Central memory CD4-positive, alpha-beta T cell (primary cell): ENCODE data around the gene GALNT9.

Experiments
- DNase-seq: peaks from one replicate; pipeline ENCODE4 v3.0.0; 2022

Gene GALNT9

DNA sequence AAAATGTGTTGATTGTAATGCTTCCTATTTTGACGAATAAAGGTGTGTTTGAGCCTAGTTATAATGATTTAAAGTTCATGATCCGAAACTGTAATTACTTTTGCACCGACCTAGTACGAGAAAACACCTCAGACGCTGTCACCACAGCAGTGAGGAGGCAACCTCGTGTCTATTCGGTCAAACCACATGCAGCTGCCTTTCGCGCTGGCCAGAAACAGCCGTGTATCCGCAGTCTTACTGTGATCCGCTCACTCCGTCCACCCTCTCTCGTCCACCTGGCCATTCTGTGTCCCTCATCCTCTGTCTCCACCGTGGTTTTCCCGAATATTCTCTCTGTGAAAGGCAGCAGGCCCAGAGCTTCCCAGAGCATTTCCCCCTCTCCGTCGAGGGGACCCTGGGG lies 118.1 kb downstream of the GALNT9 start:
- DNase-seq, result no peak

DNA sequence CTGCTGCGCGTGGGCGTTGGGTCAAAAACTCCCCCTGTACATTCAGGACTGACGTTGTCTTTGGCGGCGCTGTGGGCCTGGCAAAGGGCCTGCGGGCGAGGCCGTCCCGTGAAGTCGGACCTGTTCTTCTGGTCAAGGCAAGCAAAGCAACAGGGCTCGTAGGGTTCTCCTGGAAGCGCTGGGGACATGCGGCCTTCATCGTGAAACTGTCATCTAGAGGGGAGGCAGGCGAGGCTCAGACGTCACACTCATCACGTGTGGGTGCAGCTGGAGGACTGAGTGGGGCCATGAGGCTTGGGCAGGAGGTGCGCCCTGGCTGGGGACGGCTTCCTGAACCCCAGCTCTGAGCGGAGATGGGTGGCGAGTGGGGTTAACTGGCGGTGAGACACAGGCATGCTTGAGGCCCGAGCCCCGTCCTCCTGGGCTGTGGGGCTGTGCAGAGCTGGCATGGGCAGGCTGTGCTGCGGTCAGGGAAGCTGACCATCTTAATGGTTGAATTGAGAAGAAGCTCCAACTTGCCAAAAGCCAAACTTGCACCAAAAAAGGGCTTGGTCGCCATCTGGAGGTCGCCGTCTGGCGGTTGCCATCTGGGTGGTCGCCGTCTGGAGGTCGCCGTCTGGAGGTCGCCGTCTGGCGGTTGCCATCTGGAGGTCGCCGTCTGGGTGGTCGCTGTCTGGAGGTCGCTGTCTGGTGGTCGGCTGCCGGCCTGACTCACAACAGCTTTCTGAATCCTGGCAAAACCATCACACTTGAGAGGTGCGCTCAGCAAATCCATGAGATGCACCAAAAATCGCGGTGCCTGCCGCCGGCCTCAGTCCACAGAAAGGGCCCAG lies 119.0 kb downstream of the GALNT9 start:
- no peak for DNase-seq

DNA sequence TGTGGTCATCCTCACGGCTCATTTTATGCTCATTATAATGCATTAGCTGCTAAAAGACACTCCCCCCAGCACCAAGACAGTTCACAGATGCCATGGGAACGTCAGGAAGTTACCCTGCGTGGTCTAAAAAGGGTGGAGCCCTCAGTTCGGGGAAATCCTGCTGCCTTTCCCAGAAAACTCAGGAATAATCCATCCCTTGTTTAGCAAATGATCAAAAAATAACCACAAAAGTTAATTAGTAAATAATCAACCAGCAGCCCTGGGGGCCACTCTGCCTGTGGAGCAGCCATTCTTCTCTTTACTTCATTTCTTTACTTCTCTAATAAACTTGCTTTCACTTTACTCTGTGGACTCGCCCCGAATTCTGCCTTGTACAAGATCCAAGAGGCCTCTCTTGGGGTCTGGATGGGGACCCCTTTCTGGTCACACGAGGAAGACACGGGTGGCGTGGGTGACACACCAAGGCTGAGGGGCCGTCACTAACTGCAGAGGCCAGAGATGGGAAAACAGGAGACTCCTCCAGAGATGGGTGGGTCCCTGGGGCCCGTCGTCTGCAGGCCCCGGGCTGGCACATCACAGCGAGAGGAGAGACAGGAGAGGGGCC lies 119.7 kb downstream of the GALNT9 start:
- DNase-seq, result no peak

DNA sequence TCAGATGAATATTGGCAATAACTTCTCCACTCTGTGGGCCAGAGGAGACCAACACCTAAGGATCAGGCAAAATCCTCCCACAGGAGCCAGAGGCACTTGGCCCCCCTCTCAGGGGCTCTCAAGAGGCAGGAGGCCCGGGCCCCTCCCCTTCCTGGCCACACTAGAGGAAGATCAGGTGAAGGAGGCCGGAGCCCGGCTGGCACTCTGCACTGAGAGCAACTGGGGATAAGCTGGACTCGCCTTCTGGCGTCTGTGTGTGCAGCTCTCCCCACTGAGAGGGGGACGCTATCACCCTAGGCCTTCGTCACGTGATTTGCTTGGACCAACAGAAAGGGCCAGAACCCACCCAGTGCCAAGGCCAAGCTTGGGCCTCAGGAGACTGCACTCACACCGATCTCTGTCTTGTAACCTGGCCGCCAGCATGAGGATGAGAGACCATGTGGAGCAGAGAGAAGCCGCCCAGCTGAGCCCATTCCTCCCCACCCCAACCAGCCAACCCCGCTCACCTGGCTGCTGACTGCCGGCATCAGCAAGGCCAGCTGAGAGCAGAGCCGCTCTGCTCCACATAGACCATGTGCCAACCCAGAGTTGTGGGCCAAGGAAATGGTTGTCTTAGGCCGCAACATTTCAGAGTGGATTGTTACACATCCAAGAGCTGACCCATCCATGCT lies 121.1 kb downstream of the GALNT9 start:
- no peak for DNase-seq

GRCh38 chr12:132207083-132207775 lies 122.2 kb downstream of the GALNT9 start:
- no peak for DNase-seq

GRCh38 chr12:132206046-132206434 lies 123.3 kb downstream of the GALNT9 start:
- DNase-seq, result no peak

DNA sequence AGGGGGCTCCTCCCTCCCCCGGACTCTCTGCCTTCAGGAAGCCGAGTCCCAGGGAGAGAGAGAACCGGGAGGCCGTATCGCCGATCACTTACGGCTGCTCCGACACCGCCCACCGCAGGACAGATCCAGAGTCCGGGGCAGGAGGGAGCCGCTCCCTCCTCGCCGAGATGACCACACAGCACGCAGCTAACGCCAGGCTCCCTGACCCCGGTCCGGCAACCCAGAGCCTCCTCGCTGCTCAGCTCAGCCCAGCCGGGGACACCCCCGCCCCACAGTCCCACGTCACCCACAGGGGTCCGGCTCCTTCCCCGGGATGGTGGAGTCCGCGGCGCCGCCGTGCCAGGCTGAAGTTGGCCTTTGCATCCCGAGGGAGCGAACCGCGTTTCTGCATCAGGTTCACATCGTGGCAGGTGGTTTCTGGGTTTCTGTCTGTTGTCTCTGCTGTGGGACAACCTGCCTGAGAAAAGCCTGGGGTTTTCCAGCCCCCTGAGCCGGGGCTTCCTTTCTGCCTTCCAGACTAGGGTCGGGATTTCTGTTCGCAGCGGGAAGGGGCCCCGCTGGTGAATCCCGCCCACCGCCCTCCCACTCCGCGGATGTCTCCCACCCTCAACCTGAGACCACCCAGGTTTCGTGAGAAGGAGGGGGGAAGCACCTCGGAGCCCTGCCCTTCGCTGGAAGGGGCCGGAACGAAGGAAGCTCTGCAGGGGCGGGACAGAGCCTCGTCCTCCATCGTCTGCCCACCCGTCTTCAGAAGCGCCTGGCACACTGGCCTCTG lies 123.9 kb downstream of the GALNT9 start:
- no peak for DNase-seq

DNA sequence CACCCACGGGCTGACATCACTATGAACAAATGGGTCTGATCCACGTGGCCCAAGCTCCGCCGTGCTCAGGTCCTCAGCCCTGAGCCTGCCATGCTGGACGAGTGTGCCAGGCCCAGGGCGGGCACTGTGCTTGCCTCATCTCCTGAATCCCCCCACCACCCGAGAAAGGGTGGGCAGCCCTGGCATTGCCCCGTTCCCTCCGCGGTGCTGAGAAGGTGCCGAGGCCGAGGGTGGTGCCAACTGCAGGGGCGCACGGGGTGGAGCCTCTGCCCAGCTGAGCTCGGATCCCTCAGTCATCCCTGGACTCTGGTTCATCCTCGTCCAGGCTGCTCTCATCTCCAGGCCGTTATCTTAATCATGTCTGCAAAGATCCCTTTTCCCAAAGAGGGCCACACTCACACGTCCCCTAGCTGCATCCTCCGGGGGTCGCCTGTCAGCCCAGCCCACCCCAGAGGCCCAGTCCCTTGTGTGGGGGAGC lies 124.6 kb downstream of the GALNT9 start:
- no peak for DNase-seq

DNA sequence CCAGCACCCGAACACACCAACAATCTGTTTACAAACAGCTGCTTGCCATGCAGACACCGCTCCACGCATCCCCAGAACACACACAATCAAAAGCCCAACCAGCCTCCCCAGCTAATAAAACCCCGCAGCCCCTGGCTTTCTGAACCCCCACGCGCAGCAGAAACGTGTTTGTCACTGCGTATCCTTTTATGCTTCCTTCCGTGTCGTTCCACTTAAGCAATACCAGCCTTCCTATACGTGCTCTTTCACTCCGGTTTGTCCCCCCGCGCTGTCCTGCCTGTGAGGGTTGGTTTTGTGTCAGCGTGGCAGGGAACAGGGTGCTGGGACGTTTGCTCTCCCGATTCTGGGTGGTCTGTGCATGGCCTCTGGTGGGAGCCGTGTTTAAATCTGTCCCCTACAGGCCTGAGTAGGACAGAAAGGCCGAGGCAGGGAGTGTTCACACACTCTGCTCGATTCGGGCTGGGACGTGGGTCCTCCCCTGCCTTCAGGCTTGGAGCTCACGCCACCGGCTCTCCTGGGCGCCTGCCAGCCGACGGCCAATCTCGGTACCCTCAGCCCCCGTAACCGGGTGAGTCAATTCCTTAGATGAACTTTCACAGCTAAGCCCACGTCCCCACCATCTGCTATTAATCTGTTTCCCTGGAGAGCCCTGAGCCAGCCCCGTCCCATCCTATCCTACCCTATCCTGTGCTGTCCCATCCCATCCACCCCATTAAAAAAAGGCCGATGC lies 125.2 kb downstream of the GALNT9 start:
- DNase-seq, result no peak

DNA sequence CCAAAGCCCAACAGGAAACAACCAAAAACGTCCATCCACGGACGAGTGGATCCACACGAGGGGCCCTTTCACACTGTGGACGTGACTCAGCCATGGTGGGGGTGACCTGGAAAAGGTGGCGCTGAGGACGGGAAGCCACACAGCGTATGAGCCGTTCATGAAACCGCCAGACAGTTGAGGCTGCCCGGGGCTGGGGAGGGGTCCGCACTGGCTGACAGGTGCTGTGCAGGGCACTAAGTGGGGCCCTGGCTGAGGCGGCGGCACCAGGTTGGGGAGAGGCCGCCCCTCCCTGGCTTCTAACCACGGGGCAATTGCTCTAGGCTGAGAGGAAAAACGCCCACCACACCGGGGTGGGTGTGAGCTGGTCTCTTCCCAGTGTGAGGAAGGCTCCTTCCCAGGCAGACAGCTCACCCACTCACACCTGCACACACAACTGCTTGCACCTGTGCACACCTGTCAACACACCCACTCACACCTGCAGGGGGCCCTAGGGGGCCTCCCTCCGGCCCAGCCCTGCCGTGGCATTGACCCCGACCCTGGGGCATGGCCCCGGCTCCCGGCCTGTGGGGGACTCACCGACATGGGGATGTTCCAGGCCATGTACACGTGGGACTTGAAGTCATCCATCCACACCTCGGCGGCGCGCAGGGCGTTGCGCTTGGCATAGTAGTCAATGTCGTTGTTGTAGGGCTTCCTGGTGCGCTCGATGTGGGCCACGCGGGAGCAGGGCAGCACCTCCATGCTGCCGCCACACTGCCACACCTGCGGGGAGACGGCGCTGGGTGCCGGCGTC lies 126.3 kb downstream of the GALNT9 start:
- DNase-seq, result no peak

GRCh38 chr12:132201391-132202120 lies 127.8 kb downstream of the GALNT9 start:
- no peak for DNase-seq

DNA sequence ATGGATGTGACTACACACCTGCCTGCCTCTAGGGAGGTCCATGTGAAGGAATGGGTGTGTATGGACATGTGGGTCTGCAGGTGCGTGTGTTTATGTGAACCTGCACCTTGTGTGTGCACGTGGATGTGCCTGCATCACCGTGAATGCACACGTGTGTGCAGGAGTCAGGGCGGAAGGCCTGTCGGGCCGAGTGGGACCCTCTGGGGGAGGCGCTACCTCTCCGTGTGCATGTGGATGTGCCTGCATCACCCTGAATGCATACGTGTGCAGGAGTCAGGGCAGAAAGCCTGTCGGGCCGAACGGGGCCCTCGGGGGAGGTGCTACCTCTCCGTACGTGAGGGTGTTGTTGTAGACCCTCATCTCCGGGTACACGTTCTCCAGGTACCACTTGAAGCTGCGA lies 128.6 kb downstream of the GALNT9 start:
- no peak for DNase-seq

DNA sequence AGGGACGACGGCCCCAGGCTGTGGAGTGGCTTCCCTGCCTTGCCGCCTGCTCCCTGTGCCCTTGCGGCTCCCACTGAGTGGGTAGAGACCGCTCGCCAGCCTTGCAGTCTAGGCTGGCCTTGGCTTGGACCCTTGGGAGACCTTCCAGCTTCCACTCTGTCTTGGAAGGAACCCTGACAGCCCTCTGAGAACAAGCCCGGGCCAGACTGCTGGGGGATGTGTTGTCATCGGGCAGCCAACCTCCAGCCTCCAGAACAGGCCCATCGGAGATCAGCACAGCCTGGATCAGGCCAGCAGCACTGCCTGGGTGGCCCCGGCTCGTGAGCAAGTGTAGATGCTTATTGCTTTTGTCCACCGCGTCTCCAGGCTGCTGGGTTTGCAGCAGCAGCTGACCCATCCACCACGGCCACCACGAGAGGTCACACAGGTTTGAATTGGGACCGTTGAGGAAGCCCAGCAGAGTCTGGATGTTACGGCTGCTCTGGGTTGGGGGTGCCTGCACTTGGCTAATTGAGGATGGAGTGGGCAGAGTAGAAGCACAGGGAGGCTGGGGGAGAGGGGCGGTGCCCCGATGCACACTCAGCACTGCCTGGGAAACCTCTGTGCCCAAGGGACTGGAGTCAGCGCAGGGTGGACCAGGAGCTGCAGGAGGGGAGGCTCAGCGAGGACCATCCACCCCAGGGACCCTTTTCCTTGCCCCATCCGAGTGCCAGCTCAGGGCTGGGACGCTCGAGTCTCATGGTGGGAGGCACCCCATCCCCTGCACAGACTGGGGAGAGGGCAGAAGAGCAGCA lies 129.7 kb downstream of the GALNT9 start:
- no peak for DNase-seq

GRCh38 chr12:132199101-132199500 lies 130.3 kb downstream of the GALNT9 start:
- DNase-seq, result no peak

DNA sequence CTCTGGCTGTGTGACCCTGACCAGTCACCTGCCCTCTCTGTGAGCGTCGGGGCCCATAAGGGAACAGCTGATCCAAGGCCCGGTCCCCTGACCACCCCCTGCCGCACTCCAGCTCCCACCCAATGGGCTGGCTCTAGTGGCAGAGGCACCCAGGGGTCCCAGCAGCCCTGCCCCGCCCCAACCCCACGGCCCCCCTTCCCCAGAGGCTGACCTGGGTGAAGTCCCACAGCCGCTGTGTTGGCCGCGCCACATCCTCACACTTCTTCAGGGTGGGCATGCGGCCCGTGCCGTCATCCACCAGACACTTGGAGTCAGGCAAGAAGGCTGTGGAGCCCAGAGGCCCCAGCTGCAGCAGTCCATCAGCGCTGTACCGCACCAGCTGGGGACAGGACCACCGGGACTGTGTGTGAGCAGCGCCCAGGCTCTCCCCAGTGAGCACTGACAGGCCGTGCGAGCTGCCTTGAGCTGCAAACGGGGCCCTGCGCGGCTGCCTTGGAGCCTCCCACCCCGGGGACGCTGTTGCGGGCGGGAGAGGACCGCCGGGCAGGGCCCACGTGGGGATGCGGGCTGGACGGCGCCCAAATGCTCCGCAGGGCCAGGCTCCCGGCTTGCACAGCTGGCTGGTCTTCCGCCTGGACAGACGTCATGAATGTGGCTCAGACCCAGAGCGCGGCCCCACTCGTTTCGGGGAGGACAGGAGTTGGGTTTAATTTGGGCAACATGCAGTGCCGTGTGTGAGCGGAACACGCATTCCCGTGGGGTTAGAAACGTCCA lies 131.6 kb downstream of the GALNT9 start:
- no peak for DNase-seq

- no peak for DNase-seq
Measured at GRCh38 chr12:132196873-132197390, 132.5 kb downstream of the GALNT9 start.

DNA sequence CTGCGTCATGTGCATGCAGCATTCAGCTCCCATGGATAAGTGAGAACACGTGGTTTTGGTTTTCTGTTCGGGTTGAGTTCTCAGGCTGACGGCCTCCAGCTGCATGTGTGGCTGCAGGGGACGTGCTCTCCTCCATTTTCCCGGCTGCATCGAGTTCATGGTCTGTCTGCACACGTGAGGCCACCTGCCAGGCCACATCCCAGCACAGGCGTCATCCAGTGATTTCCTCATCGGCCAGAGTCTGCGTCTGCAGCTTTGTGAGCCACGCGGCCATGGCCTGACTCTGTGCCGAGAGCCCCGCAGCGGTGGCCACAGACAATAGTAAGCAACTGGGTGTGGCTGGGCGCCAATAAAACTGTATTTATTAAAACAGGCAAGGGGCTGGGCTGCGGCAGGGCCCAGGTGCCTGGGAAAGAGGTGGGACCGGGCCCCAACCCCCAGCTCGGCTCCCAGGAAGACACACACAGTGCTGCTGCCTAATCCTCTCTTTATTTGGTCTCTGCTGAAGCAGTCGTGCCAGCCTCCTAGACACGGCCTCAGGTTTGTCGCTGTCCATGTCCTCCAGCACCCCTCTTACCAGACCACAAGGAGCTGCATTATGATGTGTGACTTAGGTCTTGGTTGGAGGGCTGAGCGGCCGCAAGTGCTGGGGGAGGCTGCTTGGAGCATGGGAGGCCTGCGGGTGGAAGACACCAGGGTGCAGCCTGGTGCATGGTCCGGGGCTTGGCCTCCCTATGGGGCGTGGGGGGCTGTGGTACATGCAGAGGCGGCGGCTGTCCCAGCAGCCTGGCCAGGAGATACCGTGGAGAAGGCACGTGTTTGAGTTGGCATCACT lies 133.1 kb downstream of the GALNT9 start:
- no peak for DNase-seq
